Vagina (tissue), 2 donors: ENCODE measurements around the gene CLIP3.

Experiments
- CTCF ChIP-seq, 3 experiments: fragments of 450-650 bp in 2 of 3; fragments of 200-600 bp in 1 of 3; sonication (generic) in 1 of 3; IDR thresholded peaks; one replicate each; pipeline ENCODE4 v1.5.1; 2017 to 2019; ENCODE audit warnings: antibody characterized with exemption in 3 of 3, mild to moderate bottlenecking in 2 of 3, moderate library complexity in 2 of 3
- POLR2A ChIP-seq, 2 donors: fragments of 450-650 bp; IDR thresholded peaks; one replicate each; pipeline ENCODE4 v1.6.1; 2017; ENCODE audit warnings: antibody characterized with exemption in 2 of 2, mild to moderate bottlenecking in 2 of 2, moderate library complexity in 2 of 2
- POLR2AphosphoS5 ChIP-seq, 2 donors: sonication (generic); formaldehyde crosslinking; IDR thresholded peaks; one replicate each; pipeline ENCODE4 v1.9.0; 2017; ENCODE audit warnings: antibody characterized with exemption in 2 of 2, mild to moderate bottlenecking in 2 of 2, low read depth in 1 of 2; ENCODE audit not compliant: insufficient read depth in 1 of 2

- TF ChIP-seq CTCF (IDR thresholded peaks at IDR 0.05) (no peak), POLR2A (IDR thresholded peaks at IDR 0.05) (no peak), POLR2AphosphoS5 (IDR thresholded peaks at IDR 0.05; ENCODE audit: insufficient read depth in 1 of 2, low read depth in 1 of 2) (no peak)
These were observed 26.0 kb upstream of the CLIP3 start for GRCh38 chr19:36058481-36059179.
